Fibroblast of mammary gland (primary cell): ENCODE measurements around the gene GNAL.

ENCODE experiments used
- DNase-seq: peaks from one replicate; pipeline ENCODE4 v3.0.0-alpha.2; 2010; ENCODE audit warnings: low read depth
- H3K4me3 ChIP-seq: 2 replicates; pipeline ENCODE4 v1.5.1; 2011; ENCODE audit warnings: low read depth, mild to moderate bottlenecking, low read length, moderate library complexity; ENCODE audit not compliant: control insufficient read depth
- CTCF ChIP-seq: conservative IDR thresholded peaks from 2 replicates; pipeline ENCODE4 v1.5.1; 2011; ENCODE audit warnings: low read depth, low read length, inconsistent platforms; ENCODE audit not compliant: control insufficient read depth, insufficient read depth

GNAL gene

DNA sequence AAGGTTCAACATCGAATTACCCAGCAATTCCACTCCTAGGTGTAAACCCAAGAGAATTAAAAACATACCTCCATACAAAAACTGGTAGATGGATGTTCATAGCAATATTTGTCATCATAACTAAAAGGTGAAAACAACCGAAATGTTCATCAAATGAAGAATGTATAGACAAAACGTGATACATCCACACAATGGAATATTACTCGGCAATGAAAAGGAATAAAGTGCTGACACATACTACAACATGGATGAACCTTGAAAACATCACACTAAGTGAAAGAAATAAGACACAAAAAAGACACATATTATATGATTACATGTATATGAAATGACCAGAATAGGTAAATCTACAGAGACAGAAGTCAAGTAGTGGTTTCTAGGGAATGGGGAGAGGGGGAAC is 141.5 kb downstream of the GNAL start:
- H3K4me3 ChIP-seq, result no peak overlapping the region
- TF ChIP-seq CTCF, result no peak
- DNase-seq, result no peak

GRCh38 chr18:11831921-11832320 is 142.9 kb downstream of the GNAL start:
- no peak for TF ChIP-seq CTCF
- no peak for DNase-seq
- H3K4me3 ChIP-seq, result no peak overlapping the region

DNA sequence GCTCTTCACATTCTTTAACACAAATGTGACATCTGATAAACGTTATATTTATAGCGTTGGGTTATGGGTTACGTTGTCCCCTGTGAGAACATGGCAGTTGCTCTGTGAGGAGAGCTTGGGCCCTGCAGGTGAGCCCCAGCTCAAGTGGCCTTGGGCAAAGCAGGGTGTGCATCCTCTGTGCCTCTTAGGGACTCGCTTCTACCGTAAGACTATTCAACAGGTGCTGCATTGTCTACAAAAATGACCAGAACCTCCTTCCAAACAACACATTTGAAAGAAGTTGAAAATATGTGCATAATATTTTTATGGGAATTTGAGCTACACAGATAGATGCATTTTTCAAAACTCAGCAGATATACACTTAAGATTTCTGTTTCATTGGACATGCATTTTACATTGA is 145.7 kb downstream of the GNAL start:
- no peak for TF ChIP-seq CTCF
- no peak for DNase-seq
- no peak overlapping the region for H3K4me3 ChIP-seq

DNA sequence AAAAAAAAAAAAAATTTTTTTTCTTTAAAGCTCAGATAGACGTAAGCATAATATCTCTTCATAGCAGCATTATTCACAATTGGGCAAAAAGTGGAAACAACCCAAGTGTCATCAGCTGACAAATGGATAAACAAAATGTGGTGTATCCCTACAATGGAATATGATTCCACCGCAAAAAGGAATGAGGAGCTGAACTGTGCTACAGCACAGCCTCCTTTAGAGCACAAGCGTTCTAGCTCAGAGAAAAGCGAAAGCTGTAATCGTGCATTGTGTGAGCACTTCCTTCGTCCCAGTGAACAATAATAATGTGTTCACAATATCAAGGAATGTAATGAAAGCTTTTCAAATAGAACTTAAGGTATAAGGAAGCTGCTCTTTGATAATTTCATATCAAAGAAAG is 150.5 kb downstream of the GNAL start:
- no peak for TF ChIP-seq CTCF
- DNase-seq, result no peak
- H3K4me3 ChIP-seq, result no peak overlapping the region

- no peak for TF ChIP-seq CTCF
- H3K4me3 ChIP-seq, result no peak overlapping the region
- DNase-seq, result no peak
Observed at GRCh38 chr18:11840493-11840892, 151.4 kb downstream of the GNAL start.

GRCh38 chr18:11842562-11842961 is 153.5 kb downstream of the GNAL start:
- TF ChIP-seq CTCF, result no peak
- no peak for DNase-seq
- H3K4me3 ChIP-seq, result no peak overlapping the region

DNA sequence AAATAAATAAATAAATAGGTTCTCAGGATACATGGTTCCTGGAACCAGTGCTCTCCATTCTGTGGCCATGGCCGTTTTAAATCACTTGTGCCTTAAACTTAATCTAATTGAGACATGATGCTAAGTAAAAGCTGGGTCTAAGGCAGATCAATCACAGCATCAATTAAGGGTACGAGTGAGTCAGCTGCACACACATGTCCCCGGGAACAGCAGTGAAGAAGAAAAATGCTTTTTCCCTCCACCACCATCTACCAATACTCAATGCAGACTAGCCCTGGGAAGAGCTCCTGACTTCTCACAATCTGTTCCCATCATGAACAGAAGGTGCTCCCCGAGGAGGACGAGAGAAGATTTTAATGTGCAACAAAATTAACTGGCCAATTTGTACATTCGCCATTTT is 155.4 kb downstream of the GNAL start:
- no peak for TF ChIP-seq CTCF
- no peak overlapping the region for H3K4me3 ChIP-seq
- no peak for DNase-seq
